SU-DHL-6 (cell line): ENCODE measurements around the gene ASB3.

Experiments
- CTCF ChIP-seq: fragments of 200-600 bp; sonication (generic); IDR thresholded peaks from one replicate; pipeline ENCODE4 v1.5.1; 2017; ENCODE audit warnings: antibody characterized with exemption, mild to moderate bottlenecking, low read length, moderate library complexity; ENCODE audit not compliant: insufficient read depth, poor library complexity, severe bottlenecking
- EZH2phosphoT487 ChIP-seq: fragments of 200-600 bp; sonication (generic), shearing (Covaris generic); conservative IDR thresholded peaks from 2 replicates; pipeline ENCODE4 v1.6.1; 2018; ENCODE audit warnings: mild to moderate bottlenecking, antibody characterized with exemption, low read length, moderate library complexity, mixed read lengths

GRCh38 chr2:53793821-53794220, 7.1 kb upstream of the ASB3 start:
- no peak for TF ChIP-seq CTCF
- TF ChIP-seq EZH2phosphoT487: no peak
